Activated CD8-positive, alpha-beta memory T cell treated with anti-CD3 and anti-CD28 coated beads for 48 hours (primary cell): ENCODE results near the gene C11orf91.
"Not testable (repeated sequence)": the region's sequence is repeated elsewhere in the genome, so short reads cannot be mapped to it uniquely, and the experiment has no call there.

ENCODE experiments used
- DNase-seq, 3 experiments: peaks; one replicate each; pipeline ENCODE4 v3.0.0-alpha.2; 2020; ENCODE audit warnings: low read depth in 2 of 3, low spot score in 2 of 3

Gene C11orf91

GRCh38 chr11:33696931-33697638, 3.5 kb downstream of the C11orf91 start:
- no peak for DNase-seq

GRCh38 chr11:33696411-33696810, 4.2 kb downstream of the C11orf91 start:
- no peak for DNase-seq

- no peak for DNase-seq
Observed at GRCh38 chr11:33695051-33695566, 5.5 kb downstream of the C11orf91 start.

- DNase-seq, result no peak
Observed at GRCh38 chr11:33694346-33695050, 6.1 kb downstream of the C11orf91 start.

- no peak for DNase-seq
Observed at GRCh38 chr11:33692541-33692940, 8.1 kb downstream of the C11orf91 start.

- no peak for DNase-seq
Observed at GRCh38 chr11:33692013-33692504, 8.6 kb downstream of the C11orf91 start.

- no peak for DNase-seq
Observed at GRCh38 chr11:33691066-33691864, 9.4 kb downstream of the C11orf91 start.

- DNase-seq, result no peak
Observed at GRCh38 chr11:33690290-33691065, 10.1 kb downstream of the C11orf91 start.

- no peak for DNase-seq
Observed at GRCh38 chr11:33689501-33689900, 11.1 kb downstream of the C11orf91 start.

- no peak for DNase-seq
Observed at GRCh38 chr11:33689085-33689484, 11.5 kb downstream of the C11orf91 start.

- DNase-seq, result no peak
Observed at GRCh38 chr11:33687733-33688479, 12.7 kb downstream of the C11orf91 start.

GRCh38 chr11:33685082-33685481, 15.5 kb downstream of the C11orf91 start:
- DNase-seq, result no peak

- DNase-seq, result no peak
Observed at GRCh38 chr11:33684003-33684706, 16.5 kb downstream of the C11orf91 start.

GRCh38 chr11:33682446-33682845, 18.2 kb downstream of the C11orf91 start:
- no peak for DNase-seq

- no peak for DNase-seq
Observed at GRCh38 chr11:33682019-33682418, 18.6 kb downstream of the C11orf91 start.

- not testable (repeated sequence) for DNase-seq
Observed at GRCh38 chr11:33678616-33679015, 22.0 kb downstream of the C11orf91 start.

GRCh38 chr11:33674035-33674814, 26.4 kb downstream of the C11orf91 start:
- DNase-seq, result no peak

- DNase-seq, result no peak
Observed at GRCh38 chr11:33672273-33672672, 28.4 kb downstream of the C11orf91 start.
